CD4-positive, alpha-beta T cell treated with Interferon alpha-2 for 1 hour (primary cell): ENCODE measurements around the gene OR2T5.
"Not testable (repeated sequence)": the region's sequence is repeated elsewhere in the genome, so short reads cannot be mapped to it uniquely, and the experiment has no call there.

Experiments
- DNase-seq, 2 donors: peaks; one replicate each; pipeline ENCODE4 v3.0.0-alpha.2; 2020 to 2022

Gene OR2T5, protein sequence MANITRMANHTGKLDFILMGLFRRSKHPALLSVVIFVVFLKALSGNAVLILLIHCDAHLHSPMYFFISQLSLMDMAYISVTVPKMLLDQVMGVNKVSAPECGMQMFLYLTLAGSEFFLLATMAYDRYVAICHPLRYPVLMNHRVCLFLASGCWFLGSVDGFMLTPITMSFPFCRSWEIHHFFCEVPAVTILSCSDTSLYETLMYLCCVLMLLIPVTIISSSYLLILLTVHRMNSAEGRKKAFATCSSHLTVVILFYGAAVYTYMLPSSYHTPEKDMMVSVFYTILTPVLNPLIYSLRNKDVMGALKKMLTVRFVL

DNA sequence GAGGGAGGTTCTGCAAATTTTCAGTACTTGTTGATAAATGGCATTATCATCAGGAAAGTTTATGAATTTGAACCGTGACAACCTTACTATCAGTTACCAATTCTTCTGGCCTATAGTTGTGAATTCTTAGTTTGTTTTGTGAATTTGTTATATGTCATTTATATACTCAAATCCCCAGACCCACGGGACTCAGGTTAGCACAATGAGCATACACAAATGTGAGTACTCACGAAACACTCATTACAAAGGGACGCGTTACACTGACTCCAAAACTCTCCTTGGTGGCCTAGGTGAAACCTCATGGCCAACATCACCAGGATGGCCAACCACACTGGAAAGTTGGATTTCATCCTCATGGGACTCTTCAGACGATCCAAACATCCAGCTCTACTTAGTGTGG lies at the start of gene OR2T5:
OR2T5 (plus strand) TSS at position 301 of the 400 bp plus-strand sequence; CDS start at position 301, 0 bp downstream.
- DNase-seq = not testable (repeated sequence)

DNA sequence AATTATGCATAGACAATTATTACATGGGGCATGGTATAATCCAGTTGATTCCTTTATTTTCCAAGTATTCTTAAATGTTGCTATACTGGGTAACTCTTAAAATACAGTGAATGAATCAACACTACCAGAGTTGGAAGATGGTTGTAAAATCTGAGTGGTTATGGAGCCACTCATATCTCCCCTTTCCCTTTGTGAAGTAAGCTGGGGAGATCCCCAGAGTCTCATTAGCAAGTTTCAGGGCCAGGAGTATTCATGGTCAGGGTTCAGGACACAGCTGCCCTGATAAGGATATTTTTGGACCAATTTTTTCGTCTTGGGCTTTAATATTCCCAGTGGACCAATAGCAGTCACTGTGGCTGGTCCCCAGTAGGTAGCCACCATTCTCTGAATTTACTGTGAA lies 49.7 kb upstream of the OR2T5 start:
- DNase-seq = not testable (repeated sequence)

DNA sequence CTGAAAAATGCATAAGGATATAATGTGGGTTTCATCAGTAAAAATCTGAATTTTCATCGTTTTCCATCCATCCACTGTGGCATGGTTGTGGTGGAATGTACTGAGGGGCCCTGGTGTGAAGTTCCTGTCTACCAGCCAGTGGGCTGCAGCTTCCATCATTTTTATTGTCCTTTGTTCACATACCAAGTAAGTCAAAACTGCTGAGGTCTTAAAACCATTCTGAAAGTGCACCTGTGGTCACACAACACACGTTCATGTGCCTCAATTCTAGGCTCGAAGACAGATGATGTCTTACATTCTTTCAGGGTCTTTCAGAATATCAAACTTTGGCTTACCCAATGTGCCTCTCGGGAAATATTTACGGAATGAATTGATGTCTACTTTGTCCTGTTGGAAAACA lies 49.1 kb upstream of the OR2T5 start:
- not testable (repeated sequence) for DNase-seq

DNA sequence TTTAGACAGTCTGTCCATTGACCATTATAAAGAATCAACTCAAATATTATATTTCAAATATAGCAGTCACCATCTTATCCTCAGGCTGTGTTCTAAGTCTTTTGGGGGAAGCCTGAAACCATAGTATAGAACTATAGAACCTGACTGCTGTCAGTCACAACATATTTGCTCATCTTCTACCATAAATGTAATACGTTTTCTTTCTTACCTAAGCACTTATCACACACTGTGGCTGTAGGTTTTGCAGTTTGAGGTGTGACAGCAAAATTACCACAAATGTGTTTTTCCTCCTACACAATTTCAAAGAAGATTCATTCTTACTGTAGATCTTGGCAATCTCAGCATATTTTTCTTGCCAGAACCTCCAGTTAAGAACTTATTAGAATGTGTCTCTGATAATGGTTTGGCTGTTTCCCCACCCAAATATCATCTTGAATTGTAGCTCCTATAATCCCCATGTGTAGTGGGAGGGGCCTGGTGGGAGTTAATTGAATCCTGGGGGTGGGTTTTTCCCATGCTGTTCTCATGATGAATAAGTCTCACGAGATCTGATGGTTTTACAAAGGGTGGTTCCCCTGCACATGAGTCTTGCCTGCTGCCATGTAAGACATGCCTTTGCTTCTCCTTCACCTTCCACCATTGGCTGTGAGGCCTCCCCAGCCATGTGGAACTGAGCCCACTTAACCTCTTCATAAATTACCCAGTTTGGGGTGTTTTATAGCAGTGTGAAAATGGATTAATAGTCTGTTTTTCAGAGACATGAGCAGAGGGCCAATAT lies 45.7 kb upstream of the OR2T5 start:
- not testable (repeated sequence) for DNase-seq

DNA sequence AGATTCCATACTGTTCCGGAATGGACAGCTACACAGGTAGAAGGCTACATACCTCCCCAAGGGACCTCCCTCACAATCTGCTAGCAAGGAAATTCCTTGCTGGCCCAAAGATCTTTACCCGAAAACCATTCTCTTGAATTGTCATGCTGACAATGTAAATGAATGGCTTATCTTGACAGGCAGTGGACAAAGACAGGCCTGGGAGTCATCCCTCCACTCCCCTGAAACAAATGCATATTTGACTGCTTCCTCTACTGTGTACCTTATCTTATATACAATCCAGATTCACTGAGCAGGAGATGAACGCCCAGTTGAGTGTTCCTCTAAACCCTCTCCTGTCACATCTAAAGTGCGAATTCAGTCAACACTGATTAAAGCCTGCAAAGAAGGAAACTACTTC lies 43.8 kb upstream of the OR2T5 start:
- DNase-seq = not testable (repeated sequence)

DNA sequence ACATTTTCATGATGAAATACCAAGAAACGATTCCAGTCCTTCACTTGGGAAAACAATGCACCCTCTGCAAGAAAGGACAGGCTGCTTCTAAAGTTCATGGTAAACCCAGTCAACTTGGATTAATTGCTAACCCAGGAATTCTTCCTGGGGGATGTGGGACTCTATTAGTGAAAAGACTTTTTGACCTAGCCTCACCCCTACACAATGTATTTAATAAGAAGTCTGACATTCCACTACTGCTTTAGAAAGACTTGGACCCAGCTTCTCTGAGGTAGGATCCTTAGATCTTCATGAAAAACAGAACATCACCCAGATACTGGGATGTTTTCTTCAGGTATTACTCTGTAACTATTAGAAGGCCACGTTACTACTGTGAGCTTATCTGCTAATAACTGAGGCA lies 43.0 kb upstream of the OR2T5 start, which contains the start of gene OR2T2:
OR2T2 (plus strand) TSS at position 239 of the 400 bp plus-strand sequence. CDS start 7,161 bp downstream, outside the sequence.
- DNase-seq = not testable (repeated sequence)

DNA sequence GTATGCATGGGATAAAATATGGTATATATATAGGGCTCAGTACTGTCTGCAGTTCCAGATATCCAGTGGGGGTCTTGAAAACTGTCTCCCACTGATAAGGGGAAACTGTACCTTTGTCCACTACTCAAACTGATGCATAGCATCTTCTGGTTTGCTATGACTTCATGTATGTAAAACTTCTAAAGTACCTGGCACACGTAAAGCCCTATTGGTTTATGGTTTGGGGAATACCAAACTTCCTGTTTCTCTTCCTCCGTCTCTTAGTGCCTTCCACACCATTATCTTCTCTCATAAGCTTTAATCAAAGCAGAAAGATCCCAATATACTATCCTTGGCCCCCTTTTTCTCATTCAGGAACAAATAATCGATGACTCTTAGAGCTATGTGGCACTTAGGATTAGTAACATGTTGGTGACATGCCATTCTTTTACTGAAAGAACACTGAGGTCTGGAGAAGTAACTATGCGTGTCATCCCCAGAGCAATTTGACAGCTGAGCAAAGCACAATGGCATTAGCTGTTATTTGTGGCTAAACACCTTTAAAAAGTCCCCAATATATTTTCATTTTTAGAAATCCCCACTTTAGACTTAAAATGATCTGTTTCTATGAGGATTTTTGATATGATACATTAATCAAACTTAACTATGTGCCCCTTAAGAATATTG lies 39.8 kb upstream of the OR2T5 start:
- DNase-seq = not testable (repeated sequence)

DNA sequence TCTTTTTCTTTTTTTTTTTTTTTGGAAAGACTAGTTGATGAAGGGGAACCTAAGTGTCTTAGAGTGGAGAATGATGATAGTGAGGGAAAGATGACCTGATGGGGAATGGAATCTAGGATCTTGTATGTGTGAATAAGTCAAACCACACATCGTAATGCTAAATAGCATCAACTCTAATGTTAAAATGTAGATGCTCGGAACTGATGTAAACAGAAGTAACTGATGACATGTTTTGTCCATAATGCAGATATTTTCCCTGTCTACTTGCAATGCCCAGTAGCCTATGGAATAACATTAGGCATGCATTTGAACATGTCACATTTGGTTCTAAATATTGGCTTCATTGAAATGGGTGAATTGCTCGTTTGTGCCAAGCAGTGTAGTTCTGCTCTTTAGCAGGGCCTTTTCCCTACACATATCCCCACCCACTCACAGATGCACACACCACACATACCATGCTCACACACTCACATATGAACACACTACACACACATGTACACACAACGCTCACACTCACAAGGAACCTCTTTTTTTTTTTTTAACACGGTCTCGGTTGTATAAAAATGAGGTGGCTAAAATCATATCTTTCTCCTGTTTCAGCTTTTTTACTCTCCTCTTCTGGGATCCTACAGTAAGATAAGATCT lies 38.4 kb upstream of the OR2T5 start:
- DNase-seq = not testable (repeated sequence)

DNA sequence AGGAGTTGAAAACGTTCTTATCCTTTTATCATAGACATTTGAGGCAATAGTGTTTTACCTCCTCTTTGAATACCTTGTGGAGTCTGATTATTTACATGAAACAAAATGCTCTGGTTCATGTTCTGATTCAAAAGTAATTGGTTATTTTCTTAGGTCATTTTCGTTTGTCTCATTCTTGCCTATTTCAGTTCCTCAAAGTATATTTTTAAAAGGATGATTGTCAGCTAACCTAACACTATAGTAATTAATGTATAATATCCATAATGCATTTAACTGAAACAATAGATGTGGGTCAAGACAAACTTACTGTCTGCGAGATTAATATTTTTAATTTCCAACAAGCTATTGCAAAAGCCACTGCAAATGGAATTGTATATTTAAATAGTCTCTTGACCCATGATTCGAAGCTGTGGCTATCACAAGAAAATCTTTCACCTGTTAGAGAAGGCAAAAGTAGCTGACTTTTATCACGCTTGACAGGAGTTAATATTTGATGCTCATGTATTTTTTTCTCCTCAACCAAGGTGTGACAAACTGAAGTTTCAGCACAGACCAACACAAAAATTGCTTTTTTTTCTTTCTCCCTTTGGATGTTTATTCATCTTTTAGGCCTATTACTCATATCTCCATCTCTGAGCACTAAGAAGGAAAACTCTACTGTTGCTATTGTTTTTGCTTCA lies 37.8 kb upstream of the OR2T5 start:
- DNase-seq = not testable (repeated sequence)

DNA sequence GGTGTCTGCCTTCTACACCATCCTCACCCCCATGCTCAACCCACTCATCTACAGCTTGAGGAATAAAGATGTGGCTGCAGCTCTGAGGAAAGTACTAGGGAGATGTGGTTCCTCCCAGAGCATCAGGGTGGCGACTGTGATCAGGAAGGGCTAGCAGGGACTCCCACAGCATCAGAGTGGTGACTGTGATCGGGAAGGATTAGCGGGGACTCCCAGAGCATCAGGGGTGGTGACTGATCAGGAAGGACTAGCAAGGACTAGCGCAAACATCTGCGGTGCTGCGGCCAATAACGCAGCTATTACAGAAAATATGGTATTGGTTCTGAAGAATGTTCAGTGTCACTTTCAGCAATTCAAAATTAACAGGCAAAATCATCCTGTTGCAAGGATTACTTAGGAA lies 34.8 kb upstream of the OR2T5 start:
- not testable (repeated sequence) for DNase-seq

DNA sequence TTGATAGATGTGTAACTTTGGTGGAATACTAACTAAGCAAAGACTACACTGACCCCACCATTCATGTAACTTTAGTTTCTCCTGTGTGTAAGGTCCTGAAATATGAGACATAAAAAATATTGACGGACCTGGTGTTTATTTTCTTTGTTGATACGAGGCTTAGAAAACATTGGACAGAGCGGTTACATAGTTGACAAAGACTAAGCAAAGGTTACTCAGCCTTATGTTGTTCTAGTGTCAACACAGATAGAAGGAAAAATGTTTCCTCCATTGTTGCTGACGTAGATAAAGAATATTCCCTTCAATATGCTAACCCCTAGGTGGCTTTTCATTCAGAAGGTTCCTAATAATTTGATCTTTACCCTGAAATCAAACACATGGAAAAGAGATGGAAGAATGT lies 33.3 kb upstream of the OR2T5 start:
- not testable (repeated sequence) for DNase-seq

DNA sequence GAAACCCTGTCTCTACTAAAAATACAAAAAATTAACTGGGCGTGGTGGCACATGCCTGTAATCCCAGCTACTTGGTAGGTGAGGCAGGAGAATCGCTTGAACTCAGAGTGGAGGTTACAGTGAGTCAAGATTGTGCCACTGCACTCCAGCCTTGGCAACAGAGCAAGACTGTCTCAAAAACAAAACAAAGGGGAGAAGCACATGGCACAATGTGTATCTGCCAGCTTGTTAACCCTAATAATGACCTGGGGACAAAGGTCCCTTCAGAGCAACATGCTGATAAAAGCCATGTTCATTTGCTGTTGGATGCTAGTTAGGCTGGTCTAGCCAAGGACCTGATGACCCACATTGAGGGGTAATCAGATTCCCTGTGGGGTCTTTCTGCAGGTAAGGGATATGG lies 31.8 kb upstream of the OR2T5 start:
- DNase-seq = not testable (repeated sequence)

DNA sequence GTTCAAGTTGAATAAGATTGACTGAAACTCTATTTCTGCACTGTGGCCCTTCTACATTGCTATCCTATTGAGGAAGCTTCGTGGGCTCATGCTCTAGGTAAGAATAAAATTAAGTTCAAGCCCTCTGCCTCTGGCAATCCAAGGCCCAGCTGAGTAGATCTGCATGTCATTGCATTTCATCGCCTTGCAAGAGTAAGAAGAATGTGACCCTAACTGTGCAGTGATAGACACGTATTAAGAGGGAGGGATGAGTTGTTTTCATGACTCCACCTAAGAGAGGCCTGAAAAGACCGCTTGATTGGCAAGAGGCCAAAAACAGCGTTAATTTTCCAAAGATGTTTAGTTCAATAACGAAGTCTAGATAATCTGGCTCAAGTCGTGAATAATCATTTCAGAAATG lies 29.3 kb upstream of the OR2T5 start:
- not testable (repeated sequence) for DNase-seq

DNA sequence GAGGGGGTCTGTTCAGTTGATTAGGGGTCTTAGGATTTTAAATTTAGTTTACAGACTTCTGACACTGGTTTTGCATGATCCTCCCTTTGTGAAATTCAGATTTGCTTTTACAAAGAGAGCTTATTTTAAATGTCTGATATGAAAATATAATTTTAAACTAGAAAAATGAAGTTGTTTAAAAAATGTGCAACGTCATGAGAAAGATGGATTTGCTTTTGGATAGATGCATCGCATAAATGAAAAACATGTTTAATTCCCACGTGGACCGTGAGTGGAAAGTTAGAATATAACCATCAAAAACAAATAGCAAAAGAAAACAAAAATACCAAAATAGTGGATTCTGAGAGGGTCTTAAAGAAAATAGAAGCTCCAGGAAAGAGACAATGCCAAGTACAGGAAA lies 17.2 kb upstream of the OR2T5 start:
- no peak for DNase-seq

DNA sequence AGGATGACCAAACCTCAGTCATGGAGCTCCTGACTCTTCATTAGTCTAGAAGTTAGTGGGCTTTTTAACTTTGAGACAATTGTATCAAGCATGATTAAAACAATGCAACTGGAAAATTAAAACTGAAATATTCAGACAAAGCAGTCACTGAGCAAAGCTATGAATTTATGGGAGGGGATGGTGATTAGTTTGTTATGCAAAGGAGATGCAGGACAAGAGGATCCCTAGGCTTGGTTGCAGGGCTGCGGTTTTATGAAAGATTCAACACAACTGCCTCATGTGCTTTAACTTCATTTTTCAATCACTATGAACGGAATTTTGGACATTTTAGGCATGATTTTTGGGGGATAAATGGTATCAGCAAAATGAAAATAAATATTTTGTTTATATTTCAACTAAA lies 16.3 kb upstream of the OR2T5 start:
- not testable (repeated sequence) for DNase-seq

DNA sequence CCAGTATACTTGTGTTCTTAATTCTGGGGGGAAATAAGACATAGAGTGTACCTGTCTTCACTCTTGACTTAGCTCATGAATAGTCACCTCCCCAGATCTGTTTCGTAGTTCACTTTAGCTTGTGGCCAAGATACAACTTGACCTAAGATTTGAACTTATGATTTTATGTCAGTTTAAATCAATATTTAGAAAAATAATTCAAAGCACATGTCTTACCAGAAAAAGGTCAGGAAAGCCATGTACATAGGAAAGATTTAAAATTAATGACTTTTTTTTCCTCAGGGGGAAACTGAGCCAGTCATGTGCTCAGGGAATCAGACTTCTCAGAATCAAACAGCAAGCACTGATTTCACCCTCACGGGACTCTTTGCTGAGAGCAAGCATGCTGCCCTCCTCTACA lies 15.3 kb upstream of the OR2T5 start, which contains the start of gene OR2T3:
OR2T3 (plus strand) TSS at position 301 of the 400 bp plus-strand sequence; CDS start at position 301, 0 bp downstream.
- DNase-seq = not testable (repeated sequence)

DNA sequence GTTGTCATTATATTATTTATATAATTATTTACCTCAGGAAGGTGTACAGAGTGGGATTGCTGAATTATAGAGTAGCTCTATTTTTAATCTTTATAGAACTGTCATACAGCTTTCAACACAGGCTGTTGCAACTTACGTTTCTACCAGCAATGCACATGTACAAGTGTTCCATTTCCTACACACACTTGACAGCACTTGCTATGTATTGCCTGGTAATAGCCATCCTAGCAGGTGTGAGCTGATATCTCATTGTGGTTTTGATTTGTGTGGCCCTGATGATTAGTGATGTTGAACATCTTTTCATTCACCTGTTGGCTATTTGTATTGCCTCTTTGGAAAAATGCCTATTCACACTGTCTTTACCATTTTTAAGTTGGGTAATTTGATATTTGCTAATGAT lies 12.7 kb upstream of the OR2T5 start:
- DNase-seq = not testable (repeated sequence)

DNA sequence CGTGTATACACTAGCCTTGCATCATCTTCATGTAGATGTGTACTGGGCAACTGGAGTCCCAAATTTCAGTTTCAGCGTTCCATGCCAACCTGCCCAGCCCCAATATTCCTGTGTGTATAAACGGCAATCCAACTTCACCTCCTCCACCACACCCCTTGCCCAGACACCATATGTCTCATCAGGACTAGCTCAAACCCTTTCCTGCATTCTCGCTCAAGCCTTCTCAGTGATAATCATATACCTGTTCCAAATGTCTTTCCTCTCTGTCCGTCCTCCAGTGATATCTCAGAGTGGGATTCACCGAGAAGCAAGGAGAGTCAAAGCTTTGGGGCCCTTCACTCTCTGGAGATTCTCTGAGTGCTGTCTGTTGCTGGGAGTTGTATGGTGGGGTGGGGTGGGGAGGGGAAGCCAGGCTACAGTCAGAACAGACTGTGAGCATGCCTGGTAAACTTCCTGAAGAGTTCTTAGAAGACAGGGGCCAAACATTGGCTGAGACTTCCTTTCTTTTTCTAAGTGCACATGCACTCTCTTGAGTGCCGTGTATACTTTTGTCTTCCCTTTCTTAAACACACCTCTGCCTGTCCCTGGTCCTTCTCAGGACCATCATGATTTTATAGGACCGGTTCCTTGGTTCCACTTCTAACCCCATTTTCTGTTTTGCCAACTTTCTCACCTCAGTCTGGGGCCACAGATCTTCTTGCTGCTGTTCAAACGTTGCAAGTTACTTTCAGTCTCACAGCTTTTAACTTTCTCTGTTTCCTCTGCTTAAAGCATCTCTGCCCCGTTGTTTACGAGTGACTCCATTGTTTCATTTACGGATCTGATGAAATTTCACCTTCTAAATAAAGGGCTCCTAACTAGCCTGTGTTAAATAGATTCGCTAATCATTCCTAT lies 6.5 kb upstream of the OR2T5 start:
- peak in 1 of 2 donors; percentile 38 for DNase-seq

DNA sequence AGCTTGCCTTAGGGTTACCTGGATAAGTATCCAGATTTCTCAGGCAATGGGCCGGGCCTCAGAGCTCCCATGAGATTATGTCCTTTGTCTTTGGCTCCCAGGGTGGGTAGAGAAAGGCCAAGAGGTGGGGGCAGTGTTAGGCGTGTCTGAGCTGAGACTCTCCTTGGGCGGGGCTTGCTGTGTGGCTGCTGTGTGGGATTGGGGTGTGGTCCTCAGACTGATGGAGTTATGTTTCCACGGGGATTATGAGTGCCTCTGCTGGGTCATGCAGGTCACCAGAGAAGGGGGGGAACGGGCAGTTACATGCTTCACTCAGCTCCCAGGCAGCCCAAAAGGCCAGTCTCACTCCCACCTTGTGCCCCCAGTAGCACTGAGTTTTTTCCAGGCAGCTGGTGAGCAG lies 8.3 kb downstream of the OR2T5 start:
- not testable (repeated sequence) for DNase-seq

DNA sequence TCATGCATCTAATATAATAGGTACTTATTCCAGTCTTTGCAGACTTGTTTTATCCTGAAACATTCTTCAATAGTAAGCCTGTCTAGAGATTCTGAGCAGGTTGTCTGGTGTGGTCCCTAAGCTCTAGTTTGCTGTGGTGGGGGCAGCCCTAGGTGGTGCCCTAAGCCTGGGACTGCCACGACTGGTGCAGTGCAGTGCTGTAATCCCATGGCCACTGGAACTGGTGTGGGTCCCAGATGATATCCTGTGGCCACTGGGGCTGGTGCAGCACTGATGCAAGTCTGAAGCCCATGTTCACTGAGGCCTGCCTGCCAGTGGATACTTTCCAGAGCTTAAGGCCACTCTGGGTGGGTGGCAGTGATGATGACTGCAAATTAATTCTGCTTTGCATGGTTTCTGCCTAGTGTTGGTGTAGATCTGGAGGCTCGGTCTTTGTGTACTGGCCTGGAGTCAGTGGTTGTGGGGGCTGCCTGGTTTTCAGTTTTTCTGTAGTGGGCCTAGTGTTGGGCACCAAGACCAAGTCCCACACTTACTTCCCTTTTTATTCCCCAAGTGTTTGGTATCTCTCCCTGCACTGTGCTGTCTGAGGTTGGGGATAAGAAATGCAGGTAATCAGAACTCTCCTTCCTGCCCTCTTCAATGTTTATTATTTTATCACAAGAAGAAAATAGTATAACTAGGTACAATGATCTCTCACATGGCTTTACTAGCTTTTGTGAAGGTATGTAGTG lies 12.1 kb downstream of the OR2T5 start:
- DNase-seq = not testable (repeated sequence)
